Myocyte (in vitro differentiated cells): Measurements from ENCODE around the gene DTNBP1. TPM values are rescaled to one million over a fixed set of nuclear protein-coding genes. Genes with fewer than 3 reads are reported as not detected.
A peak's percentile ranks its signal among the peaks of the same experiment; 100 is the strongest.
"Not testable (repeated sequence)": the region's sequence is repeated elsewhere in the genome, so short reads cannot be mapped to it uniquely, and the experiment has no call there.

Source experiments
- DNase-seq: peaks from one replicate; pipeline ENCODE4 v3.0.0-alpha.2; 2012; ENCODE audit warnings: low read depth
- total RNA-seq: library from RNA; depleted of rRNA; stranded (reverse); fragments of >200 nt; gene quantifications from 2 replicates; pipeline ENCODE4 v1.2.3, GENCODE V29; 2014

Gene DTNBP1
- total RNA-seq, 1 donor from 2014 or later = 4.3 TPM

GRCh38 chr6:15562977-15563376 lies 99.9 kb downstream of the DTNBP1 start:
- no peak for DNase-seq

GRCh38 chr6:15561447-15562199 lies 101.2 kb downstream of the DTNBP1 start:
- DNase-seq = no peak

- no peak for DNase-seq
Measured at GRCh38 chr6:15560713-15561112, 102.1 kb downstream of the DTNBP1 start.

GRCh38 chr6:15557174-15557573 lies 105.7 kb downstream of the DTNBP1 start:
- no peak for DNase-seq

GRCh38 chr6:15556711-15557110 lies 106.1 kb downstream of the DTNBP1 start:
- no peak for DNase-seq

- DNase-seq = no peak
Measured at GRCh38 chr6:15555101-15556038, 107.5 kb downstream of the DTNBP1 start.

- DNase-seq = no peak
Measured at GRCh38 chr6:15554728-15555100, 108.1 kb downstream of the DTNBP1 start.

- peak; percentile 21 for DNase-seq
Measured at GRCh38 chr6:15553736-15554294, 109.0 kb downstream of the DTNBP1 start.

GRCh38 chr6:15553031-15553430 lies 109.8 kb downstream of the DTNBP1 start:
- no peak for DNase-seq

- DNase-seq = no peak
Measured at GRCh38 chr6:15551798-15552197, 111.0 kb downstream of the DTNBP1 start.

GRCh38 chr6:15551262-15551661 lies 111.6 kb downstream of the DTNBP1 start:
- DNase-seq = no peak

GRCh38 chr6:15550546-15551123 lies 112.2 kb downstream of the DTNBP1 start:
- DNase-seq = no peak

- DNase-seq = peak; percentile 13
Measured at GRCh38 chr6:15549371-15549770, 113.5 kb downstream of the DTNBP1 start.

GRCh38 chr6:15547400-15547799 lies 115.4 kb downstream of the DTNBP1 start:
- no peak for DNase-seq

- no peak for DNase-seq
Measured at GRCh38 chr6:15546591-15546990, 116.2 kb downstream of the DTNBP1 start.

- no peak for DNase-seq
Measured at GRCh38 chr6:15544321-15544900, 118.4 kb downstream of the DTNBP1 start.

- DNase-seq = not testable (repeated sequence)
Measured at GRCh38 chr6:15543332-15543917, 119.4 kb downstream of the DTNBP1 start.

- DNase-seq = no peak
Measured at GRCh38 chr6:15539722-15540270, 123.0 kb downstream of the DTNBP1 start.

GRCh38 chr6:15538766-15539495 lies 123.9 kb downstream of the DTNBP1 start:
- no peak for DNase-seq

GRCh38 chr6:15538106-15538505 lies 124.7 kb downstream of the DTNBP1 start:
- DNase-seq = no peak
